SK-N-SH treated with all-trans-retinoic acid at 6 μM for 48 hours (cell line): ENCODE results near the gene FAM161A.
"Not testable (repeated sequence)": the region's sequence is repeated elsewhere in the genome, so short reads cannot be mapped to it uniquely, and the experiment has no call there.

Source experiments
- ATAC-seq: fragments of 200-7000 bp; cut with Tn5 transposase; 3 replicates; pipeline ENCODE4 v1.9.1; 2020; ENCODE audit warnings: mild to moderate bottlenecking, moderate library complexity
- ARNTL ChIP-seq: fragments of 450-650 bp; formaldehyde crosslinking; IDR thresholded peaks from 2 replicates; pipeline ENCODE4 v1.5.0; 2020; ENCODE audit warnings: low read depth, mild to moderate bottlenecking, moderate library complexity, borderline replicate concordance
- CSDC2 ChIP-seq: fragments of 250-450 bp; sonication (Bioruptor Pico); IDR thresholded peaks from 2 replicates; pipeline ENCODE4 v1.5.0; 2020; ENCODE audit warnings: mild to moderate bottlenecking, moderate library complexity
- ESRRG ChIP-seq: fragments of 250-450 bp; sonication (Bioruptor Pico); IDR thresholded peaks from 2 replicates; pipeline ENCODE4 v1.6.1; 2021; ENCODE audit warnings: mild to moderate bottlenecking
- GLIS3 ChIP-seq: fragments of 250-450 bp; sonication (Bioruptor Pico); IDR thresholded peaks from 2 replicates; pipeline ENCODE4 v1.5.0; 2020; ENCODE audit warnings: mild to moderate bottlenecking, moderate library complexity
- ISL1 ChIP-seq: fragments of 250-450 bp; sonication (Bioruptor Pico); IDR thresholded peaks from 2 replicates; pipeline ENCODE4 v2.1.2; 2022; ENCODE audit warnings: mild to moderate bottlenecking, moderate library complexity
- OSR1 ChIP-seq: fragments of 250-450 bp; sonication (Bioruptor Pico); IDR thresholded peaks from 2 replicates; pipeline ENCODE4 v1.8.0; 2022; ENCODE audit warnings: moderate library complexity, mild to moderate bottlenecking, inconsistent platforms
- PPARA ChIP-seq: fragments of 250-450 bp; sonication (Bioruptor Pico); IDR thresholded peaks from 2 replicates; pipeline ENCODE4 v1.5.0; 2020; ENCODE audit warnings: mild to moderate bottlenecking, borderline replicate concordance
- RARB ChIP-seq: fragments of 250-450 bp; sonication (Bioruptor Pico); IDR thresholded peaks from 2 replicates; pipeline ENCODE4 v1.8.0; 2021; ENCODE audit warnings: mild to moderate bottlenecking, moderate library complexity
- SNAI2 ChIP-seq: fragments of 250-450 bp; sonication (Bioruptor Pico); IDR thresholded peaks from 2 replicates; pipeline ENCODE4 v1.5.0; 2020; ENCODE audit warnings: mild to moderate bottlenecking, moderate library complexity
- TCF4 ChIP-seq: fragments of 250-450 bp; sonication (Bioruptor Pico); IDR thresholded peaks from 2 replicates; pipeline ENCODE4 v1.8.0; 2021; ENCODE audit warnings: mild to moderate bottlenecking, moderate library complexity, borderline replicate concordance
- TOX ChIP-seq: fragments of 250-450 bp; sonication (Bioruptor Pico); IDR thresholded peaks from 2 replicates; pipeline ENCODE4 v1.8.0; 2021; ENCODE audit warnings: mild to moderate bottlenecking, moderate library complexity, borderline replicate concordance
- ZC3H10 ChIP-seq: fragments of 250-450 bp; sonication (Bioruptor Pico); IDR thresholded peaks from 2 replicates; pipeline ENCODE4 v1.5.1; 2021; ENCODE audit warnings: mild to moderate bottlenecking, moderate library complexity
- ZFP3 ChIP-seq: fragments of 250-450 bp; sonication (Bioruptor Pico); IDR thresholded peaks from 2 replicates; pipeline ENCODE4 v1.5.0; 2020; ENCODE audit warnings: mild to moderate bottlenecking, moderate library complexity
- ZFP30 ChIP-seq: fragments of 450-650 bp; formaldehyde crosslinking; IDR thresholded peaks from 2 replicates; pipeline ENCODE4 v1.5.0; 2022; ENCODE audit warnings: mild to moderate bottlenecking, moderate library complexity
- ZNF565 ChIP-seq: fragments of 450-650 bp; formaldehyde crosslinking; conservative IDR thresholded peaks from 2 replicates; pipeline ENCODE4 v1.5.0; 2020; ENCODE audit warnings: low read depth, mild to moderate bottlenecking, moderate library complexity
- ZNF70 ChIP-seq: fragments of 450-650 bp; formaldehyde crosslinking; IDR thresholded peaks from 2 replicates; pipeline ENCODE4 v1.5.0; 2020; ENCODE audit warnings: mild to moderate bottlenecking, moderate library complexity
- ZNF8 ChIP-seq: fragments of 450-650 bp; formaldehyde crosslinking; IDR thresholded peaks from 2 replicates; pipeline ENCODE4 v1.5.0; 2020; ENCODE audit warnings: mild to moderate bottlenecking, moderate library complexity
- TF ChIP-seq, protein P1 (sequence below): fragments of 250-450 bp; sonication (Bioruptor Pico); IDR thresholded peaks from 2 replicates; pipeline ENCODE4 v1.5.0; 2020; ENCODE audit warnings: mild to moderate bottlenecking, moderate library complexity
- TF ChIP-seq, protein P2 (sequence below): fragments of 250-450 bp; sonication (Bioruptor Pico); IDR thresholded peaks from 2 replicates; pipeline ENCODE4 v1.8.0; 2021; ENCODE audit warnings: low read depth, mild to moderate bottlenecking, moderate library complexity, borderline replicate concordance
- TF ChIP-seq, protein P3 (sequence below): fragments of 250-450 bp; sonication (Bioruptor Pico); IDR thresholded peaks from 2 replicates; pipeline ENCODE4 v1.5.1; 2020; ENCODE audit warnings: low read depth, mild to moderate bottlenecking, moderate library complexity
- TF ChIP-seq, protein P4 (sequence below): fragments of 250-450 bp; sonication (Bioruptor Pico); IDR thresholded peaks from 2 replicates; pipeline ENCODE4 v1.5.1; 2021; ENCODE audit warnings: mild to moderate bottlenecking, moderate library complexity

FAM161A gene

DNA sequence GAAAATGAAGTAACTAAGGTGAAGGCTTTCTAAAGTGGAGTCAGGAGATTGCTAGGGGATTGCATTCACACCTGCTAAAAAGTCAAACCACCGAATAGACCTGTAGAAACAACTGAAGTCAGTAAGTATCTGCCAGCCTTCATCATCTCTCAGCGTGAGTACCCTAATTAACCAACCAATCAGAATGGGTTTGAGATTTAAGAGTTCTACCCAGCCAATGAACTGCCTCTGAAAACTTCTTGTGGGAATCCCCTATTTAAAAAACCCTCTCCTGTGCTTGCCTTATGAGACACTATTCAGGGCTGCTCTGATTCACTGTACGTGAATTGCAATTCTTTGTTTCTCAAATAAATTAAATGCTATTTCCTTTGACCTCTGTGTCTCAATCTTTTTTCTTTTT is 3.4 kb upstream of the FAM161A start:
- ATAC-seq, result no peak
- TF ChIP-seq ARNTL (CRISPR knock-in tag) (no peak), RARB (CRISPR knock-in tag) (no peak), GLIS3 (CRISPR knock-in tag) (no peak), ZNF70 (CRISPR knock-in tag) (no peak), OSR1 (CRISPR knock-in tag) (no peak), SNAI2 (CRISPR knock-in tag) (no peak), ZNF565 (CRISPR knock-in tag) (no peak), ZNF8 (CRISPR knock-in tag) (no peak), CSDC2 (no peak), TOX (CRISPR knock-in tag) (no peak), PPARA (CRISPR knock-in tag) (no peak)
- TF ChIP-seq, protein P1, sequence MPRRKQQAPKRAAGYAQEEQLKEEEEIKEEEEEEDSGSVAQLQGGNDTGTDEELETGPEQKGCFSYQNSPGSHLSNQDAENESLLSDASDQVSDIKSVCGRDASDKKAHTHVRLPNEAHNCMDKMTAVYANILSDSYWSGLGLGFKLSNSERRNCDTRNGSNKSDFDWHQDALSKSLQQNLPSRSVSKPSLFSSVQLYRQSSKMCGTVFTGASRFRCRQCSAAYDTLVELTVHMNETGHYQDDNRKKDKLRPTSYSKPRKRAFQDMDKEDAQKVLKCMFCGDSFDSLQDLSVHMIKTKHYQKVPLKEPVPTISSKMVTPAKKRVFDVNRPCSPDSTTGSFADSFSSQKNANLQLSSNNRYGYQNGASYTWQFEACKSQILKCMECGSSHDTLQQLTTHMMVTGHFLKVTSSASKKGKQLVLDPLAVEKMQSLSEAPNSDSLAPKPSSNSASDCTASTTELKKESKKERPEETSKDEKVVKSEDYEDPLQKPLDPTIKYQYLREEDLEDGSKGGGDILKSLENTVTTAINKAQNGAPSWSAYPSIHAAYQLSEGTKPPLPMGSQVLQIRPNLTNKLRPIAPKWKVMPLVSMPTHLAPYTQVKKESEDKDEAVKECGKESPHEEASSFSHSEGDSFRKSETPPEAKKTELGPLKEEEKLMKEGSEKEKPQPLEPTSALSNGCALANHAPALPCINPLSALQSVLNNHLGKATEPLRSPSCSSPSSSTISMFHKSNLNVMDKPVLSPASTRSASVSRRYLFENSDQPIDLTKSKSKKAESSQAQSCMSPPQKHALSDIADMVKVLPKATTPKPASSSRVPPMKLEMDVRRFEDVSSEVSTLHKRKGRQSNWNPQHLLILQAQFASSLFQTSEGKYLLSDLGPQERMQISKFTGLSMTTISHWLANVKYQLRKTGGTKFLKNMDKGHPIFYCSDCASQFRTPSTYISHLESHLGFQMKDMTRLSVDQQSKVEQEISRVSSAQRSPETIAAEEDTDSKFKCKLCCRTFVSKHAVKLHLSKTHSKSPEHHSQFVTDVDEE (CRISPR knock-in tag), result no peak

DNA sequence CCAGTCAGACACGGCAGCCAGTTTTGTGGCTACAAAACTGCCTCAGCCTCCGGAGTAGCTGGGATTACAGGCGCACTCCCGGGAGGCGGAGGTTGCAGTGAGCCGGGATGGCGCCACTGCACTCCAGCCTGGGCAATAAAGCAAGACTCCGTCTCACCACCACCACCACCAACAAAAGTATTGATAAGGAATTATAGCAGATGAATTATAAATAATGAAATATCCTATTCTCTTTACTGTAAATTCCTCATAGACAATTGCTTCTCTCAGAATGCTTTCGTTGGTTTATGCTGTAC is 1.4 kb upstream of the FAM161A start:
- TF ChIP-seq, protein P2, sequence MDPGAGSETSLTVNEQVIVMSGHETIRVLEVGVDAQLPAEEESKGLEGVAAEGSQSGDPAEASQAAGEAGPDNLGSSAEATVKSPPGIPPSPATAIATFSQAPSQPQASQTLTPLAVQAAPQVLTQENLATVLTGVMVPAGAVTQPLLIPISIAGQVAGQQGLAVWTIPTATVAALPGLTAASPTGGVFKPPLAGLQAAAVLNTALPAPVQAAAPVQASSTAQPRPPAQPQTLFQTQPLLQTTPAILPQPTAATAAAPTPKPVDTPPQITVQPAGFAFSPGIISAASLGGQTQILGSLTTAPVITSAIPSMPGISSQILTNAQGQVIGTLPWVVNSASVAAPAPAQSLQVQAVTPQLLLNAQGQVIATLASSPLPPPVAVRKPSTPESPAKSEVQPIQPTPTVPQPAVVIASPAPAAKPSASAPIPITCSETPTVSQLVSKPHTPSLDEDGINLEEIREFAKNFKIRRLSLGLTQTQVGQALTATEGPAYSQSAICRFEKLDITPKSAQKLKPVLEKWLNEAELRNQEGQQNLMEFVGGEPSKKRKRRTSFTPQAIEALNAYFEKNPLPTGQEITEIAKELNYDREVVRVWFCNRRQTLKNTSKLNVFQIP (CRISPR knock-in tag), result no peak
- TF ChIP-seq ZFP30 (CRISPR knock-in tag), result no peak
- TF ChIP-seq SNAI2 (CRISPR knock-in tag), result no peak
- no peak for TF ChIP-seq ESRRG (CRISPR knock-in tag)
- TF ChIP-seq CSDC2, result no peak
- no peak for TF ChIP-seq ZNF70 (CRISPR knock-in tag)
- no peak for TF ChIP-seq PPARA (CRISPR knock-in tag)
- ATAC-seq, result no peak

DNA sequence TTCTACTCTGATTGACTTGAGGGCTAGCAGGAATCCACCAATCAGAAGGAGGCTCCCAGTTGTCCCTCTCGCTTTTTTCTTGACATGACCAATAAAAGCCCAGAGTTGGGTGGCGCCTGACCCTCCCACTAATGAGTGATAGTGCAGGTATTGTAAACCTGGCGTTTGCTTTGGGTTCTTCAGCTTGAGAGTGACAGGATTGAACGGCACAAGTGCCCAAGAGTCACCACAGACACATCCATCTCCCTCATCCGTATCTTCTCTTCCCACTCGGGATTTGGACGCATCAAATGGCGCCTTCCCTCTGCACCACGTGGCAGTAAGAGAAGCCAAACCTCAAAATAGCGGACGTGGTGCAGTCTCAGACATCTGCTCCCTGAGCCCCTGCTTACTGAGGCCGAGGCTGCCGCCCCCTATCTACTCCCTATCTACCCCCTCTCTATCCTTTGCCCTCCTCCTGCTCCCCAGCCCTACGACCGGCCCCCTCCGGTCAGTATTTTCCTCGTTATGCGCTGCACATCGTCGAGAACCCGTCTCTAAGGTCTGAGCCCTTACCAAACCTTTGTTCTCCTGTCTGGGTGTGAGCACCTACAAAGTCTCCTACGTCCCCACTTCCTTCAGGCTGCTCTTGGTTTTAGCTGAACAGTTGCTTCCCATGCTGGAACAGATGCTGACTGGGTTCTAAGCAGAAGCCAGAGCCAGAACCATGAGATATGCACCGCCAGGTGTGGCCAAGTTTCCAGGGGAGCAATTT is 881 bp upstream of the FAM161A start:
- peak; percentile 91 for ATAC-seq
- TF ChIP-seq RARB (CRISPR knock-in tag) (no peak), ISL1 (CRISPR knock-in tag) (no peak), ZFP30 (CRISPR knock-in tag) (no peak), ZFP3 (CRISPR knock-in tag) (no peak), ARNTL (CRISPR knock-in tag) (no peak), ZNF70 (CRISPR knock-in tag) (no peak)
- TF ChIP-seq, protein P3, sequence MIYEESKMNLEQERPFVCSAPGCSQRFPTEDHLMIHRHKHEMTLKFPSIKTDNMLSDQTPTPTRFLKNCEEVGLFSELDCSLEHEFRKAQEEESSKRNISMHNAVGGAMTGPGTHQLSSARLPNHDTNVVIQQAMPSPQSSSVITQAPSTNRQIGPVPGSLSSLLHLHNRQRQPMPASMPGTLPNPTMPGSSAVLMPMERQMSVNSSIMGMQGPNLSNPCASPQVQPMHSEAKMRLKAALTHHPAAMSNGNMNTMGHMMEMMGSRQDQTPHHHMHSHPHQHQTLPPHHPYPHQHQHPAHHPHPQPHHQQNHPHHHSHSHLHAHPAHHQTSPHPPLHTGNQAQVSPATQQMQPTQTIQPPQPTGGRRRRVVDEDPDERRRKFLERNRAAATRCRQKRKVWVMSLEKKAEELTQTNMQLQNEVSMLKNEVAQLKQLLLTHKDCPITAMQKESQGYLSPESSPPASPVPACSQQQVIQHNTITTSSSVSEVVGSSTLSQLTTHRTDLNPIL (CRISPR knock-in tag), result no peak

DNA sequence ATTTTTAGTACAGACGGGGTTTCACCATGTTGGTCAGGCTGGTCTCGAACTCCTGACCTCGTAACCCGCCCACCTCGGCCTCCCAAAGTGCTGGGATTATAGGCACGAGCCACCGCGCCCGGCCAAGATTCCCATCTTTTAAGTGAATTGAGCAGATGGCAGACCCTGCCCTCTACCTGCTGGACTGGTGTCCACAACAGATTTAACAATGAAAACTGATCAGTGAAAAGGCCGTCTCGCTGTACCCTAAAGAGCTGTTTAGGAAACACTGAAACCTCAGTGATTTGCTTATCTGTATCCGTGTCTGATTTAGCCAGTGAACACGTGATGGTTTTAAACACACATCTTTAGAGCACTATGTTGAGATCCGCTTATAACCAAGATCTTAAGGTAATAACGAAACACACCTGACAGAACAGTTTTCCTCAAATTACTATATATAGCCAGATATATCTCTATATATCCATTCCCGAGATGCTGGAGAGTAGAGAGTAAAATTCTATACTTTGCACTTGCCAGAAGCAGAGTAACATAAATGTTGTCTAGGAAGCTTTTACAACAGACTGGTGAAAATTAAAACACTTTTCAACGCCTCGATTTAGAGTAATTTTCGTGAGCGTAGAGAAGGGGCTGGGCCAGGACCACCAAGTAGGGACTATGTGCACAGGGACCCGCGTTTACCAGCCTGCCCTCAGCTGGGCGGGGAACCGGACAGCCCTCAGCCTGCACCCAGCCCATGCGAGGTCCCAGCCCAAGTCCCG is 594 bp downstream of the FAM161A start:
- ATAC-seq, result peak; percentile 91

DNA sequence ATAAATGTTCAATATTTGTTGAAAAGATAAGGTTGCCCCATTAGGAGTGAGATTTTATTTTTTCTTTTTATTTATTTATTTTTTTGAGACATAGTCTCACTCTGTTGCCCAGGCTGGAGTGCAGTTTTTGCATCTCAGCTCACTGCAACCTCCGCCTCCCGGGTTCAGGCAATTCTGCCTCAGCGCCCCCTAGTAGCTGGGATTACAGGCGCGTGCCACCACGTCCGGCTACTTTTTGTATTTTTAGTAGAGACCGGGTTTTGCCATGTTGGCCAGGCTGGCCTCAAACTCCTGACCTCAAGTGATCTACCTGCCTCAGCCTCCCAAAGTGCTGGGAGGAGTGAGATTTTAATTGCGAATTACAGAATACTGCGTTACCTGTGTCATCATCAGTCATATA is 2.6 kb downstream of the FAM161A start:
- not testable (repeated sequence) for ATAC-seq

More for the DNA sequence above, 594 bp downstream of the FAM161A start:
- TF ChIP-seq ESRRG (CRISPR knock-in tag) (no peak), ARNTL (CRISPR knock-in tag) (no peak), ZFP30 (CRISPR knock-in tag) (no peak), ZFP3 (CRISPR knock-in tag) (no peak), TCF4 (no peak), TOX (CRISPR knock-in tag) (no peak), ZC3H10 (CRISPR knock-in tag) (no peak), ISL1 (CRISPR knock-in tag) (no peak)
- TF ChIP-seq, protein P2 (CRISPR knock-in tag), result no peak
- TF ChIP-seq, protein P4, sequence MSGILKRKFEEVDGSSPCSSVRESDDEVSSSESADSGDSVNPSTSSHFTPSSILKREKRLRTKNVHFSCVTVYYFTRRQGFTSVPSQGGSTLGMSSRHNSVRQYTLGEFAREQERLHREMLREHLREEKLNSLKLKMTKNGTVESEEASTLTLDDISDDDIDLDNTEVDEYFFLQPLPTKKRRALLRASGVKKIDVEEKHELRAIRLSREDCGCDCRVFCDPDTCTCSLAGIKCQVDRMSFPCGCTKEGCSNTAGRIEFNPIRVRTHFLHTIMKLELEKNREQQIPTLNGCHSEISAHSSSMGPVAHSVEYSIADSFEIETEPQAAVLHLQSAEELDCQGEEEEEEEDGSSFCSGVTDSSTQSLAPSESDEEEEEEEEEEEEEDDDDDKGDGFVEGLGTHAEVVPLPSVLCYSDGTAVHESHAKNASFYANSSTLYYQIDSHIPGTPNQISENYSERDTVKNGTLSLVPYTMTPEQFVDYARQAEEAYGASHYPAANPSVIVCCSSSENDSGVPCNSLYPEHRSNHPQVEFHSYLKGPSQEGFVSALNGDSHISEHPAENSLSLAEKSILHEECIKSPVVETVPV, result no peak
